HepG2 (cell line): ENCODE measurements around the gene QDPR. TPM values are rescaled to one million over a fixed set of nuclear protein-coding genes. Genes with fewer than 3 reads are reported as not detected.

Source experiments
- CEBPB ChIP-seq: IDR thresholded peaks from 2 replicates; pipeline ENCODE4 v1.6.1; 2011; ENCODE audit warnings: low read depth, low read length, improper control_type of control experiment, borderline replicate concordance
- GLI4 ChIP-seq: sonication (generic); formaldehyde crosslinking; IDR thresholded peaks from 2 replicates; pipeline ENCODE4 v1.5.1; 2020; ENCODE audit warnings: missing genetic modification reagents, mild to moderate bottlenecking, moderate library complexity, borderline replicate concordance
- GTF3A ChIP-seq: sonication (generic); formaldehyde crosslinking; conservative IDR thresholded peaks from 2 replicates; pipeline ENCODE4 v1.4.0; 2020; ENCODE audit warnings: mild to moderate bottlenecking, missing genetic modification reagents
- HNRNPH1 ChIP-seq: fragments of 200-400 bp; formaldehyde crosslinking; optimal IDR thresholded peaks from 2 replicates; pipeline ENCODE3; 2017; ENCODE audit warnings: mild to moderate bottlenecking, low read depth, low read length
- NBN ChIP-seq: fragments of 450-650 bp; conservative IDR thresholded peaks from 2 replicates; pipeline ENCODE4 v1.6.1; 2017
- PAWR ChIP-seq: sonication (generic); formaldehyde crosslinking; IDR thresholded peaks from 2 replicates; pipeline ENCODE4 v1.4.0; 2020; ENCODE audit warnings: missing genetic modification reagents, mild to moderate bottlenecking, borderline replicate concordance
- PHF8 ChIP-seq: sonication (generic); formaldehyde crosslinking; IDR thresholded peaks from 2 replicates; pipeline ENCODE4 v1.5.0; 2020; ENCODE audit warnings: missing genetic modification reagents
- RFX3 ChIP-seq: IDR thresholded peaks from 2 replicates; pipeline ENCODE4 v1.6.1; 2016; ENCODE audit warnings: missing biosample characterization, missing genetic modification reagents
- RFXANK ChIP-seq: IDR thresholded peaks from 2 replicates; pipeline ENCODE4 v1.6.1; 2016
- RXRA ChIP-seq: sonication (generic); formaldehyde crosslinking; IDR thresholded peaks from 2 replicates; pipeline ENCODE4 v1.5.1; 2020; ENCODE audit warnings: missing genetic modification reagents
- TBX2 ChIP-seq: sonication (generic); formaldehyde crosslinking; IDR thresholded peaks from 2 replicates; pipeline ENCODE4 v1.5.0; 2020; ENCODE audit warnings: missing genetic modification reagents, mild to moderate bottlenecking, borderline replicate concordance
- ZFX ChIP-seq: sonication (generic); formaldehyde crosslinking; IDR thresholded peaks from 2 replicates; pipeline ENCODE4 v1.4.0; 2020; ENCODE audit warnings: mild to moderate bottlenecking, low read depth, missing genetic modification reagents, moderate library complexity
- ZNF20 ChIP-seq: sonication (generic); formaldehyde crosslinking; IDR thresholded peaks from 2 replicates; pipeline ENCODE4 v1.4.0; 2020; ENCODE audit warnings: mild to moderate bottlenecking, moderate library complexity, missing genetic modification reagents
- ZNF337 ChIP-seq: sonication (generic); formaldehyde crosslinking; IDR thresholded peaks from 2 replicates; pipeline ENCODE4 v1.5.1; 2020; ENCODE audit warnings: missing genetic modification reagents, low read depth, mild to moderate bottlenecking, borderline replicate concordance
- ZNF432 ChIP-seq: sonication (generic); formaldehyde crosslinking; IDR thresholded peaks from 2 replicates; pipeline ENCODE4 v1.5.0; 2020; ENCODE audit warnings: missing genetic modification reagents, mild to moderate bottlenecking, borderline replicate concordance
- polyA plus RNA-seq, 8 experiments: library from polyadenylated mRNA; depleted of rRNA in 3 of 8; stranded (reverse) in 7 of 8; unstranded in 1 of 8; fragments of >200 nt; fragmentation: Illumina TruSeq in 4 of 8; extraction: Trizol in 4 of 8; gene quantifications; 2 replicates each; pipeline versions ENCODE4 v1.2.1 to v1.2.3, GENCODE V29; 2011 to 2016; ENCODE audit warnings: low read depth in 4 of 8, missing spikeins in 1 of 8, mixed read lengths in 1 of 8; ENCODE audit not compliant: insufficient read depth in 1 of 8
- total RNA-seq, 5 experiments: library from RNA; depleted of rRNA; stranded (reverse); fragments of >200 nt; fragmentation: Illumina TruSeq; extraction: Trizol; gene quantifications; 2 replicates each; pipeline ENCODE4 v1.2.3, GENCODE V29; 2016; ENCODE audit warnings: low read depth in 1 of 5
- TF ChIP-seq, protein P1 (sequence below): sonication (generic); formaldehyde crosslinking; IDR thresholded peaks from 2 replicates; pipeline ENCODE4 v1.4.0; 2020; ENCODE audit warnings: missing genetic modification reagents
- TF ChIP-seq, protein P2 (sequence below): sonication (generic); formaldehyde crosslinking; IDR thresholded peaks from 2 replicates; pipeline ENCODE4 v1.4.0; 2020; ENCODE audit warnings: missing genetic modification reagents, mild to moderate bottlenecking, borderline replicate concordance
- TF ChIP-seq, protein P3 (sequence below), 2 experiments: sonication (generic) in 1 of 2; formaldehyde crosslinking in 1 of 2; IDR thresholded peaks; 2 replicates each; pipeline versions ENCODE4 v1.4.0 to v1.6.1; 2016 to 2020; ENCODE audit warnings: borderline replicate concordance in 1 of 2, low read depth in 1 of 2, mild to moderate bottlenecking in 1 of 2, missing genetic modification reagents in 1 of 2
- TF ChIP-seq, protein P4 (sequence below): IDR thresholded peaks from 2 replicates; pipeline ENCODE4 v1.6.1; 2016; ENCODE audit warnings: low read depth, control low read depth

QDPR gene
- total and polyA plus RNA-seq, 2 of the 13 experiments (the other 11 are each of a cell fraction or from before 2014, with no cell fraction given), result 9.9 to 95.5 TPM

DNA sequence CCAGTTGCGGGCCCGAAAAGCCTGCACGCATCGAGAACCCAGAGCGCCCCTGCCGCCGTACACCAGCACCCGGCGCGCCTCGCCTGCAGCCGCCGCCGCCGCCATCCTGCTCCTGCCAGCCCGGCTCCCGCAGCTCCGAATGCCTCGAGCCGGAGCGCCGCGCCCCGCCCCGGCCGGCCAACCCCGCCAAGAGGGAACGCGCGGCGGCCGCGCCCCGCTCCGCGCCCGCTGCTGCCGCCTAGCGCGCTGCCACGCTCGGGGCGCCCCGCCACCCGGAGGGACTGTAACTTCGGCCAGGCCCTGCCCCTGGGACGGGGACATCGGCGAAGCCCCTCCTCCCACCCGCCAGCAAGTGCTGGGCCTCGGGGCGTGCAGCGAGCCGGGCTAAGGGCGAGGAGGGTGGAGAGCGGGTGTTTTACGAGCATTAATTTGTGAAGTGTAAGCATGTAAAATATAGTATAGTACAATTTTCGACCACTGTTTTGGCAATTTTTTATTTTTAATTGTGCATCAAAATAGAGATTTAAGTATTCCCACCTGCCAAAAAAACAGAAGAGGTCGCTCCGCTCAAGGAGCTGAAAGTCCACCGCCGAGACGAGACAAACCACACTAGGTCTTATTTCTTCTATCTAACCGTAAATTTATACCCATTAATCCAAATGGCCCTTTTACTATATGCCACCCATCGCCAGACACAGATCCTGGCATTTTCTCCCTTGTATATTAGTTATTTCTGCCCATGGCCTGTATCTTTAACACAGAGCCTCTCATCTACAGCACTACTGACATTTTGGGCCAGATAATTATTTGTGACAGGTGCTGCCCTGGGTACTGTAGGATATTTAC, at the start of gene QDPR (continued):
- TF ChIP-seq GLI4 (CRISPR knock-in tag) (0 out of 2 replicates have a peak, but pooled peaks have one; percentile 22), GTF3A (CRISPR knock-in tag) (no peak), ZNF337 (no peak), NBN (no peak), RFX3 (CRISPR knock-in tag) (no peak), HNRNPH1 (no peak), RFXANK (no peak), CEBPB (no peak), PAWR (CRISPR knock-in tag) (no peak), TBX2 (CRISPR knock-in tag) (no peak), ZNF20 (CRISPR knock-in tag) (no peak), ZFX (CRISPR knock-in tag) (peak; percentile 83), PHF8 (peak; percentile 70), RXRA (CRISPR knock-in tag) (no peak), ZNF432 (no peak)
- TF ChIP-seq, protein P1, sequence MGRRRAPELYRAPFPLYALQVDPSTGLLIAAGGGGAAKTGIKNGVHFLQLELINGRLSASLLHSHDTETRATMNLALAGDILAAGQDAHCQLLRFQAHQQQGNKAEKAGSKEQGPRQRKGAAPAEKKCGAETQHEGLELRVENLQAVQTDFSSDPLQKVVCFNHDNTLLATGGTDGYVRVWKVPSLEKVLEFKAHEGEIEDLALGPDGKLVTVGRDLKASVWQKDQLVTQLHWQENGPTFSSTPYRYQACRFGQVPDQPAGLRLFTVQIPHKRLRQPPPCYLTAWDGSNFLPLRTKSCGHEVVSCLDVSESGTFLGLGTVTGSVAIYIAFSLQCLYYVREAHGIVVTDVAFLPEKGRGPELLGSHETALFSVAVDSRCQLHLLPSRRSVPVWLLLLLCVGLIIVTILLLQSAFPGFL (CRISPR knock-in tag), result no peak
- TF ChIP-seq, protein P2, sequence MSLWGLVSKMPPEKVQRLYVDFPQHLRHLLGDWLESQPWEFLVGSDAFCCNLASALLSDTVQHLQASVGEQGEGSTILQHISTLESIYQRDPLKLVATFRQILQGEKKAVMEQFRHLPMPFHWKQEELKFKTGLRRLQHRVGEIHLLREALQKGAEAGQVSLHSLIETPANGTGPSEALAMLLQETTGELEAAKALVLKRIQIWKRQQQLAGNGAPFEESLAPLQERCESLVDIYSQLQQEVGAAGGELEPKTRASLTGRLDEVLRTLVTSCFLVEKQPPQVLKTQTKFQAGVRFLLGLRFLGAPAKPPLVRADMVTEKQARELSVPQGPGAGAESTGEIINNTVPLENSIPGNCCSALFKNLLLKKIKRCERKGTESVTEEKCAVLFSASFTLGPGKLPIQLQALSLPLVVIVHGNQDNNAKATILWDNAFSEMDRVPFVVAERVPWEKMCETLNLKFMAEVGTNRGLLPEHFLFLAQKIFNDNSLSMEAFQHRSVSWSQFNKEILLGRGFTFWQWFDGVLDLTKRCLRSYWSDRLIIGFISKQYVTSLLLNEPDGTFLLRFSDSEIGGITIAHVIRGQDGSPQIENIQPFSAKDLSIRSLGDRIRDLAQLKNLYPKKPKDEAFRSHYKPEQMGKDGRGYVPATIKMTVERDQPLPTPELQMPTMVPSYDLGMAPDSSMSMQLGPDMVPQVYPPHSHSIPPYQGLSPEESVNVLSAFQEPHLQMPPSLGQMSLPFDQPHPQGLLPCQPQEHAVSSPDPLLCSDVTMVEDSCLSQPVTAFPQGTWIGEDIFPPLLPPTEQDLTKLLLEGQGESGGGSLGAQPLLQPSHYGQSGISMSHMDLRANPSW (CRISPR knock-in tag), result no peak
- TF ChIP-seq, protein P3, sequence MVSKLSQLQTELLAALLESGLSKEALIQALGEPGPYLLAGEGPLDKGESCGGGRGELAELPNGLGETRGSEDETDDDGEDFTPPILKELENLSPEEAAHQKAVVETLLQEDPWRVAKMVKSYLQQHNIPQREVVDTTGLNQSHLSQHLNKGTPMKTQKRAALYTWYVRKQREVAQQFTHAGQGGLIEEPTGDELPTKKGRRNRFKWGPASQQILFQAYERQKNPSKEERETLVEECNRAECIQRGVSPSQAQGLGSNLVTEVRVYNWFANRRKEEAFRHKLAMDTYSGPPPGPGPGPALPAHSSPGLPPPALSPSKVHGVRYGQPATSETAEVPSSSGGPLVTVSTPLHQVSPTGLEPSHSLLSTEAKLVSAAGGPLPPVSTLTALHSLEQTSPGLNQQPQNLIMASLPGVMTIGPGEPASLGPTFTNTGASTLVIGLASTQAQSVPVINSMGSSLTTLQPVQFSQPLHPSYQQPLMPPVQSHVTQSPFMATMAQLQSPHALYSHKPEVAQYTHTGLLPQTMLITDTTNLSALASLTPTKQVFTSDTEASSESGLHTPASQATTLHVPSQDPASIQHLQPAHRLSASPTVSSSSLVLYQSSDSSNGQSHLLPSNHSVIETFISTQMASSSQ (IDR thresholded peaks at IDR 0.05; ENCODE audit: low read depth), result no peak
- TF ChIP-seq, protein P3 (CRISPR knock-in tag; IDR thresholded peaks at IDR 0.05; ENCODE audit: borderline replicate concordance), result 0 out of 2 replicates have a peak, but pooled peaks have one; percentile 46
- TF ChIP-seq, protein P4, sequence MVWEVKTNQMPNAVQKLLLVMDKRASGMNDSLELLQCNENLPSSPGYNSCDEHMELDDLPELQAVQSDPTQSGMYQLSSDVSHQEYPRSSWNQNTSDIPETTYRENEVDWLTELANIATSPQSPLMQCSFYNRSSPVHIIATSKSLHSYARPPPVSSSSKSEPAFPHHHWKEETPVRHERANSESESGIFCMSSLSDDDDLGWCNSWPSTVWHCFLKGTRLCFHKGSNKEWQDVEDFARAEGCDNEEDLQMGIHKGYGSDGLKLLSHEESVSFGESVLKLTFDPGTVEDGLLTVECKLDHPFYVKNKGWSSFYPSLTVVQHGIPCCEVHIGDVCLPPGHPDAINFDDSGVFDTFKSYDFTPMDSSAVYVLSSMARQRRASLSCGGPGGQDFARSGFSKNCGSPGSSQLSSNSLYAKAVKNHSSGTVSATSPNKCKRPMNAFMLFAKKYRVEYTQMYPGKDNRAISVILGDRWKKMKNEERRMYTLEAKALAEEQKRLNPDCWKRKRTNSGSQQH, result no peak
